Measurements from ENCODE around the gene COPS9. TPM values are rescaled to one million over a fixed set of nuclear protein-coding genes. Genes with fewer than 3 reads are reported as not detected.

The COPS9 gene
- total RNA-seq, 1 donor from 2014 or later: 190 TPM

GRCh38 chr2:240089306-240089705, 46.8 kb downstream of the COPS9 start:
- H3K9me3 ChIP-seq (replicated peaks): peaks cover 42% of the 10 kb centered on the region
- intact Hi-C loops (cut with micrococcal nuclease): no loop called here
- H3K27ac ChIP-seq (replicated peaks): no peak overlapping the region
- no peak for DNase-seq
- no peaks in the 10 kb centered on the region for H3K36me3 ChIP-seq
- no peak for TF ChIP-seq CTCF (IDR thresholded peaks at IDR 0.05; ENCODE audit: borderline replicate concordance)
- no peaks in the 10 kb centered on the region for H3K4me1 ChIP-seq
- peaks cover 81% of the 10 kb centered on the region for H3K27me3 ChIP-seq (ENCODE audit: low read depth)
- no peak overlapping the region for H3K4me3 ChIP-seq

- Histone ChIP-seq H3K36me3 (no peaks in the 10 kb centered on the region), H3K9me3 (replicated peaks) (peaks cover 35% of the 10 kb centered on the region), H3K4me1 (no peaks in the 10 kb centered on the region), H3K27me3 (ENCODE audit: low read depth) (peaks cover 54% of the 10 kb centered on the region), H3K4me3 (no peak overlapping the region), H3K27ac (replicated peaks) (no peak overlapping the region)
- no peak for DNase-seq
- intact Hi-C loops (cut with micrococcal nuclease): no loop called here
- no peak for TF ChIP-seq CTCF (IDR thresholded peaks at IDR 0.05; ENCODE audit: borderline replicate concordance)
Observed at GRCh38 chr2:240086563-240086962, 49.5 kb downstream of the COPS9 start.

Other genes starting within 250 kb of the COPS9 start
- 412 TPM for gene NDUFA10, start 111.0 kb downstream of the COPS9 start, total RNA-seq
- gene OR6B2, start 105.9 kb downstream of the COPS9 start, total RNA-seq: not detected
- not detected for gene OR6B3, start 82.8 kb downstream of the COPS9 start, total RNA-seq
- gene OTOS, start 4.4 kb upstream of the COPS9 start, total RNA-seq: not detected

All from left ventricle myocardium inferior (tissue), 1 donor.